HepG2 (cell line): ENCODE measurements around the gene TUBGCP6. TPM values are rescaled to one million over a fixed set of nuclear protein-coding genes. Genes with fewer than 3 reads are reported as not detected.

ENCODE experiments used
- CBX1 ChIP-seq: IDR thresholded peaks from one replicate; pipeline ENCODE4 v1.6.1; 2016; ENCODE audit warnings: antibody characterized with exemption, low read depth
- CENPT ChIP-seq: sonication (generic); formaldehyde crosslinking; IDR thresholded peaks from 2 replicates; pipeline ENCODE4 v1.8.0; 2022; ENCODE audit warnings: low read depth, mild to moderate bottlenecking, moderate library complexity, missing genetic modification reagents
- DPF2 ChIP-seq: sonication (generic); formaldehyde crosslinking; IDR thresholded peaks from 2 replicates; pipeline ENCODE4 v1.4.0; 2020; ENCODE audit warnings: mild to moderate bottlenecking, low read depth, missing genetic modification reagents, borderline replicate concordance
- HOXA7 ChIP-seq: sonication (generic); formaldehyde crosslinking; IDR thresholded peaks from 2 replicates; pipeline ENCODE4 v1.8.1; 2022; ENCODE audit warnings: mild to moderate bottlenecking, missing genetic modification reagents, moderate library complexity
- KAT8 ChIP-seq: IDR thresholded peaks from 2 replicates; pipeline ENCODE4 v1.6.1; 2016; ENCODE audit warnings: missing genetic modification reagents, missing compliant biosample characterization
- NFYC ChIP-seq: IDR thresholded peaks from 2 replicates; pipeline ENCODE4 v1.6.1; 2016; ENCODE audit warnings: missing genetic modification reagents, missing compliant biosample characterization
- PLRG1 ChIP-seq: fragments of 450-650 bp; conservative IDR thresholded peaks from 2 replicates; pipeline ENCODE4 v1.6.1; 2016
- SNAPC2 ChIP-seq: sonication (generic); formaldehyde crosslinking; IDR thresholded peaks from 2 replicates; pipeline ENCODE4 v1.8.1; 2022; ENCODE audit warnings: mild to moderate bottlenecking, missing genetic modification reagents
- SRSF9 ChIP-seq: fragments of 200-400 bp; formaldehyde crosslinking; IDR thresholded peaks from 2 replicates; pipeline ENCODE4 v1.6.1; 2018; ENCODE audit warnings: borderline replicate concordance, mild to moderate bottlenecking, low read depth, low read length; ENCODE audit not compliant: insufficient read depth, poor library complexity, severe bottlenecking
- ZFP90 ChIP-seq: sonication (generic); formaldehyde crosslinking; IDR thresholded peaks from 2 replicates; pipeline ENCODE4 v1.8.0; 2022; ENCODE audit warnings: missing genetic modification reagents, mild to moderate bottlenecking, inconsistent platforms, borderline replicate concordance
- ZNF572 ChIP-seq: sonication (generic); formaldehyde crosslinking; IDR thresholded peaks from 2 replicates; pipeline ENCODE4 v1.5.1; 2020; ENCODE audit warnings: mild to moderate bottlenecking, missing genetic modification reagents
- ZNF672 ChIP-seq: sonication (generic); formaldehyde crosslinking; IDR thresholded peaks from 2 replicates; pipeline ENCODE4 v1.8.1; 2022; ENCODE audit warnings: missing genetic modification reagents
- ZSCAN21 ChIP-seq: sonication (generic); formaldehyde crosslinking; IDR thresholded peaks from 2 replicates; pipeline ENCODE4 v1.8.0; 2022; ENCODE audit warnings: mild to moderate bottlenecking, missing genetic modification reagents, moderate library complexity, borderline replicate concordance
- polyA plus RNA-seq, 8 experiments: library from polyadenylated mRNA; depleted of rRNA in 3 of 8; stranded (reverse) in 7 of 8; unstranded in 1 of 8; fragments of >200 nt; fragmentation: Illumina TruSeq in 4 of 8; extraction: Trizol in 4 of 8; gene quantifications; 2 replicates each; pipeline versions ENCODE4 v1.2.1 to v1.2.3, GENCODE V29; 2011 to 2016; ENCODE audit warnings: low read depth in 4 of 8, missing spikeins in 1 of 8, mixed read lengths in 1 of 8; ENCODE audit not compliant: insufficient read depth in 1 of 8
- total RNA-seq, 5 experiments: library from RNA; depleted of rRNA; stranded (reverse); fragments of >200 nt; fragmentation: Illumina TruSeq; extraction: Trizol; gene quantifications; 2 replicates each; pipeline ENCODE4 v1.2.3, GENCODE V29; 2016; ENCODE audit warnings: low read depth in 1 of 5
- TF ChIP-seq, protein P1 (sequence below): sonication (generic); formaldehyde crosslinking; IDR thresholded peaks from 2 replicates; pipeline ENCODE4 v1.4.0; 2020; ENCODE audit warnings: mild to moderate bottlenecking, missing genetic modification reagents
- TF ChIP-seq, protein P2 (sequence below): sonication (generic); formaldehyde crosslinking; IDR thresholded peaks from 2 replicates; pipeline ENCODE4 v1.8.1; 2023; ENCODE audit warnings: mild to moderate bottlenecking, missing genetic modification reagents
- TF ChIP-seq, protein P3 (sequence below): sonication (generic); formaldehyde crosslinking; IDR thresholded peaks from 2 replicates; pipeline ENCODE4 v1.5.0; 2020; ENCODE audit warnings: mild to moderate bottlenecking, missing genetic modification reagents, moderate library complexity
- TF ChIP-seq, protein P4 (sequence below): sonication (generic); formaldehyde crosslinking; IDR thresholded peaks from 2 replicates; pipeline ENCODE4 v1.5.0; 2020; ENCODE audit warnings: mild to moderate bottlenecking, missing genetic modification reagents

The TUBGCP6 gene
- total and polyA plus RNA-seq, 2 of the 13 experiments (the other 11 are each of a cell fraction or from before 2014, with no cell fraction given) = 14.6 to 15.7 TPM

DNA sequence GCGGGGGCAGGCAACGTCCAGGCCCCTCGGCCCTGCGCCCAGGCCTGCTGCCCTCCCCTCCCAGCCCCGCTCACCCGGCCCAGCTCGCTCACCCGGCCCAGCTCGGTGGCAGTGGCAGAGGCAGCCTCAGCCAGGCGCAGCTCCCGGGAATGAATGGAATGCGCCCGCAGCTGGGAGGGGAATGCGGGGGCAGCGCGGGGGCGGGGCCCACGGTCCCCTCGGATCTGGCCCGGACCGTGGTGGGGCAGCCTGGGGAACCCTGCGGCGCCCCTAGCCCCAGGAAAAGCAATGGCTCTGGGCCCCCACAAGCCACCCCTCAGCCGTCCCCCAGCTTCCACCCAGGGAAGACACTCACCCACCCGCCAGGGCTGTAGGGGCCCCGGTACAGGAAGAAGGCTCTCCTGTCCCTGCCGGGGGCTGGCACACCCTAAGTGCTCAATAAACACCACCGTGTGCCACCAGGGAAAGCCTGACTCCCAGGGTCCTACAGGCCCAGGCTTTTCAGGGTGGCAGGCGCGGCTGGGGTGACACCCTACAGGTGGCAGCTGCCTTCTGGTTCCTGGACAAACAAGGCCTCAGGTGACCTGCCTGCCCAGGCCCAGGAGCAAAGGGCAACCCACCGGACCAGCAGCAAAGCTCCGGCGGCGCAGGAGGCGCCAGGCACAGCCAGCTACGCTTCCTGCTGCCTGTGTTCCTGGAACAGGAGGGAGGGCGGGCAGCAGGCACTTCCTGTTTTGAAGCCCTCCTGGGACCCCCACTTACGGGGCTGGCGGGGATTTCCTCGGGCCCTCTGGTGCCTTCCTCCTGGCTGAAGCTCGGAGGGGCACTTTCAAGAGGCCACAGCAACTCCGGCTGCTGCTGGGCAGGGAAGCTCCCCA lies 48.9 kb upstream of the TUBGCP6 start (continued):
- TF ChIP-seq, protein P1, sequence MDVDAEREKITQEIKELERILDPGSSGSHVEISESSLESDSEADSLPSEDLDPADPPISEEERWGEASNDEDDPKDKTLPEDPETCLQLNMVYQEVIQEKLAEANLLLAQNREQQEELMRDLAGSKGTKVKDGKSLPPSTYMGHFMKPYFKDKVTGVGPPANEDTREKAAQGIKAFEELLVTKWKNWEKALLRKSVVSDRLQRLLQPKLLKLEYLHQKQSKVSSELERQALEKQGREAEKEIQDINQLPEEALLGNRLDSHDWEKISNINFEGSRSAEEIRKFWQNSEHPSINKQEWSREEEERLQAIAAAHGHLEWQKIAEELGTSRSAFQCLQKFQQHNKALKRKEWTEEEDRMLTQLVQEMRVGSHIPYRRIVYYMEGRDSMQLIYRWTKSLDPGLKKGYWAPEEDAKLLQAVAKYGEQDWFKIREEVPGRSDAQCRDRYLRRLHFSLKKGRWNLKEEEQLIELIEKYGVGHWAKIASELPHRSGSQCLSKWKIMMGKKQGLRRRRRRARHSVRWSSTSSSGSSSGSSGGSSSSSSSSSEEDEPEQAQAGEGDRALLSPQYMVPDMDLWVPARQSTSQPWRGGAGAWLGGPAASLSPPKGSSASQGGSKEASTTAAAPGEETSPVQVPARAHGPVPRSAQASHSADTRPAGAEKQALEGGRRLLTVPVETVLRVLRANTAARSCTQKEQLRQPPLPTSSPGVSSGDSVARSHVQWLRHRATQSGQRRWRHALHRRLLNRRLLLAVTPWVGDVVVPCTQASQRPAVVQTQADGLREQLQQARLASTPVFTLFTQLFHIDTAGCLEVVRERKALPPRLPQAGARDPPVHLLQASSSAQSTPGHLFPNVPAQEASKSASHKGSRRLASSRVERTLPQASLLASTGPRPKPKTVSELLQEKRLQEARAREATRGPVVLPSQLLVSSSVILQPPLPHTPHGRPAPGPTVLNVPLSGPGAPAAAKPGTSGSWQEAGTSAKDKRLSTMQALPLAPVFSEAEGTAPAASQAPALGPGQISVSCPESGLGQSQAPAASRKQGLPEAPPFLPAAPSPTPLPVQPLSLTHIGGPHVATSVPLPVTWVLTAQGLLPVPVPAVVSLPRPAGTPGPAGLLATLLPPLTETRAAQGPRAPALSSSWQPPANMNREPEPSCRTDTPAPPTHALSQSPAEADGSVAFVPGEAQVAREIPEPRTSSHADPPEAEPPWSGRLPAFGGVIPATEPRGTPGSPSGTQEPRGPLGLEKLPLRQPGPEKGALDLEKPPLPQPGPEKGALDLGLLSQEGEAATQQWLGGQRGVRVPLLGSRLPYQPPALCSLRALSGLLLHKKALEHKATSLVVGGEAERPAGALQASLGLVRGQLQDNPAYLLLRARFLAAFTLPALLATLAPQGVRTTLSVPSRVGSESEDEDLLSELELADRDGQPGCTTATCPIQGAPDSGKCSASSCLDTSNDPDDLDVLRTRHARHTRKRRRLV = no peak
- no peak for TF ChIP-seq HOXA7 (CRISPR knock-in tag)
- no peak for TF ChIP-seq ZNF572 (CRISPR knock-in tag)
- peak; percentile 78; the same call in 1 of the 2 replicates for TF ChIP-seq KAT8 (CRISPR knock-in tag)
- TF ChIP-seq, protein P2, sequence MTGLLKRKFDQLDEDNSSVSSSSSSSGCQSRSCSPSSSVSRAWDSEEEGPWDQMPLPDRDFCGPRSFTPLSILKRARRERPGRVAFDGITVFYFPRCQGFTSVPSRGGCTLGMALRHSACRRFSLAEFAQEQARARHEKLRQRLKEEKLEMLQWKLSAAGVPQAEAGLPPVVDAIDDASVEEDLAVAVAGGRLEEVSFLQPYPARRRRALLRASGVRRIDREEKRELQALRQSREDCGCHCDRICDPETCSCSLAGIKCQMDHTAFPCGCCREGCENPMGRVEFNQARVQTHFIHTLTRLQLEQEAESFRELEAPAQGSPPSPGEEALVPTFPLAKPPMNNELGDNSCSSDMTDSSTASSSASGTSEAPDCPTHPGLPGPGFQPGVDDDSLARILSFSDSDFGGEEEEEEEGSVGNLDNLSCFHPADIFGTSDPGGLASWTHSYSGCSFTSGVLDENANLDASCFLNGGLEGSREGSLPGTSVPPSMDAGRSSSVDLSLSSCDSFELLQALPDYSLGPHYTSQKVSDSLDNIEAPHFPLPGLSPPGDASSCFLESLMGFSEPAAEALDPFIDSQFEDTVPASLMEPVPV (CRISPR knock-in tag) = peak; percentile 86; the same call in 1 of the 2 replicates
- TF ChIP-seq SNAPC2 = no peak
- no peak; the same call in 1 of the 2 replicates for TF ChIP-seq NFYC
- TF ChIP-seq, protein P3, sequence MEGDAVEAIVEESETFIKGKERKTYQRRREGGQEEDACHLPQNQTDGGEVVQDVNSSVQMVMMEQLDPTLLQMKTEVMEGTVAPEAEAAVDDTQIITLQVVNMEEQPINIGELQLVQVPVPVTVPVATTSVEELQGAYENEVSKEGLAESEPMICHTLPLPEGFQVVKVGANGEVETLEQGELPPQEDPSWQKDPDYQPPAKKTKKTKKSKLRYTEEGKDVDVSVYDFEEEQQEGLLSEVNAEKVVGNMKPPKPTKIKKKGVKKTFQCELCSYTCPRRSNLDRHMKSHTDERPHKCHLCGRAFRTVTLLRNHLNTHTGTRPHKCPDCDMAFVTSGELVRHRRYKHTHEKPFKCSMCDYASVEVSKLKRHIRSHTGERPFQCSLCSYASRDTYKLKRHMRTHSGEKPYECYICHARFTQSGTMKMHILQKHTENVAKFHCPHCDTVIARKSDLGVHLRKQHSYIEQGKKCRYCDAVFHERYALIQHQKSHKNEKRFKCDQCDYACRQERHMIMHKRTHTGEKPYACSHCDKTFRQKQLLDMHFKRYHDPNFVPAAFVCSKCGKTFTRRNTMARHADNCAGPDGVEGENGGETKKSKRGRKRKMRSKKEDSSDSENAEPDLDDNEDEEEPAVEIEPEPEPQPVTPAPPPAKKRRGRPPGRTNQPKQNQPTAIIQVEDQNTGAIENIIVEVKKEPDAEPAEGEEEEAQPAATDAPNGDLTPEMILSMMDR (CRISPR knock-in tag) = peak; percentile 54
- TF ChIP-seq CENPT (CRISPR knock-in tag) = no peak
- TF ChIP-seq, protein P4, sequence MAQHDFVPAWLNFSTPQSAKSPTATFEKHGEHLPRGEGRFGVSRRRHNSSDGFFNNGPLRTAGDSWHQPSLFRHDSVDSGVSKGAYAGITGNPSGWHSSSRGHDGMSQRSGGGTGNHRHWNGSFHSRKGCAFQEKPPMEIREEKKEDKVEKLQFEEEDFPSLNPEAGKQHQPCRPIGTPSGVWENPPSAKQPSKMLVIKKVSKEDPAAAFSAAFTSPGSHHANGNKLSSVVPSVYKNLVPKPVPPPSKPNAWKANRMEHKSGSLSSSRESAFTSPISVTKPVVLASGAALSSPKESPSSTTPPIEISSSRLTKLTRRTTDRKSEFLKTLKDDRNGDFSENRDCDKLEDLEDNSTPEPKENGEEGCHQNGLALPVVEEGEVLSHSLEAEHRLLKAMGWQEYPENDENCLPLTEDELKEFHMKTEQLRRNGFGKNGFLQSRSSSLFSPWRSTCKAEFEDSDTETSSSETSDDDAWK = no peak
- TF ChIP-seq SRSF9 = no peak
- peak; percentile 30 for TF ChIP-seq CBX1
- no peak for TF ChIP-seq ZNF672 (CRISPR knock-in tag)
- no peak for TF ChIP-seq PLRG1
- peak; percentile 91; the same call in 1 of the 2 replicates for TF ChIP-seq ZFP90
- no peak; the same call in 1 of the 2 replicates for TF ChIP-seq DPF2 (CRISPR knock-in tag)
- TF ChIP-seq ZSCAN21 (CRISPR knock-in tag) = peak; percentile 78
